SK-N-MC (cell line): ENCODE measurements around the gene NMNAT1.

Source experiments
- DNase-seq: peaks from one replicate; pipeline ENCODE4 v3.0.0-alpha.2; 2011; ENCODE audit warnings: low read depth, low spot score
- H3K27ac ChIP-seq: fragments of 200-600 bp; sonication (generic); 2 replicates; pipeline ENCODE4 v1.5.1; 2016; ENCODE audit warnings: mixed run types
- H3K36me3 ChIP-seq: fragments of 200-600 bp; sonication (generic); 2 replicates; pipeline ENCODE4 v1.6.1; 2017; ENCODE audit warnings: antibody characterized with exemption, low read length, mixed read lengths; ENCODE audit not compliant: insufficient read depth
- H3K4me3 ChIP-seq: fragments of 200-600 bp; sonication (generic); 2 replicates; pipeline ENCODE4 v1.5.1; 2016
- H3K9ac ChIP-seq: fragments of 200-600 bp; sonication (generic); 2 replicates; pipeline ENCODE4 v1.8.0; 2017; ENCODE audit warnings: mixed run types, mixed read lengths; ENCODE audit not compliant: insufficient read length
- H3K9me3 ChIP-seq: fragments of 200-600 bp; sonication (generic); 2 replicates; pipeline ENCODE4 v1.6.1; 2017; ENCODE audit warnings: low read depth, mild to moderate bottlenecking, antibody characterized with exemption, low read length, moderate library complexity, mixed read lengths
- EZH2 ChIP-seq: fragments of 200-600 bp; sonication (generic); IDR thresholded peaks from one replicate; pipeline ENCODE4 v1.6.1; 2017; ENCODE audit warnings: antibody characterized with exemption
- FOXP2 ChIP-seq: optimal IDR thresholded peaks from 2 replicates; pipeline ENCODE3; 2011; ENCODE audit warnings: mild to moderate bottlenecking, moderate library complexity; ENCODE audit not compliant: insufficient read depth; ENCODE audit errors: extremely low read length, control extremely low read depth
- POLR2AphosphoS5 ChIP-seq: IDR thresholded peaks from 2 replicates; pipeline ENCODE4 v1.6.1; 2012; ENCODE audit warnings: mild to moderate bottlenecking, low read depth, low read length, borderline replicate concordance

NMNAT1 gene

GRCh38 chr1:9946315-9946714 lies 3.0 kb downstream of the NMNAT1 start:
- no peak overlapping the region for H3K27ac ChIP-seq
- TF ChIP-seq EZH2, result no peak
- DNase-seq, result no peak
- H3K4me3 ChIP-seq, result no peak overlapping the region
- H3K36me3 ChIP-seq, result no peaks in the 10 kb centered on the region
- no peaks in the 10 kb centered on the region for H3K9me3 ChIP-seq
- H3K9ac ChIP-seq, result no peak overlapping the region

- no peaks in the 10 kb centered on the region for H3K9me3 ChIP-seq
- TF ChIP-seq EZH2 (no peak), POLR2AphosphoS5 (no peak), FOXP2 (no peak)
- no peak overlapping the region for H3K4me3 ChIP-seq
- H3K9ac ChIP-seq, result no peak overlapping the region
- no peaks in the 10 kb centered on the region for H3K36me3 ChIP-seq
- no peak overlapping the region for H3K27ac ChIP-seq
- no peak for DNase-seq
Observed at GRCh38 chr1:9957726-9958125, 14.5 kb downstream of the NMNAT1 start.

GRCh38 chr1:9960011-9960410 lies 16.7 kb downstream of the NMNAT1 start:
- H3K27ac ChIP-seq, result no peak overlapping the region

DNA sequence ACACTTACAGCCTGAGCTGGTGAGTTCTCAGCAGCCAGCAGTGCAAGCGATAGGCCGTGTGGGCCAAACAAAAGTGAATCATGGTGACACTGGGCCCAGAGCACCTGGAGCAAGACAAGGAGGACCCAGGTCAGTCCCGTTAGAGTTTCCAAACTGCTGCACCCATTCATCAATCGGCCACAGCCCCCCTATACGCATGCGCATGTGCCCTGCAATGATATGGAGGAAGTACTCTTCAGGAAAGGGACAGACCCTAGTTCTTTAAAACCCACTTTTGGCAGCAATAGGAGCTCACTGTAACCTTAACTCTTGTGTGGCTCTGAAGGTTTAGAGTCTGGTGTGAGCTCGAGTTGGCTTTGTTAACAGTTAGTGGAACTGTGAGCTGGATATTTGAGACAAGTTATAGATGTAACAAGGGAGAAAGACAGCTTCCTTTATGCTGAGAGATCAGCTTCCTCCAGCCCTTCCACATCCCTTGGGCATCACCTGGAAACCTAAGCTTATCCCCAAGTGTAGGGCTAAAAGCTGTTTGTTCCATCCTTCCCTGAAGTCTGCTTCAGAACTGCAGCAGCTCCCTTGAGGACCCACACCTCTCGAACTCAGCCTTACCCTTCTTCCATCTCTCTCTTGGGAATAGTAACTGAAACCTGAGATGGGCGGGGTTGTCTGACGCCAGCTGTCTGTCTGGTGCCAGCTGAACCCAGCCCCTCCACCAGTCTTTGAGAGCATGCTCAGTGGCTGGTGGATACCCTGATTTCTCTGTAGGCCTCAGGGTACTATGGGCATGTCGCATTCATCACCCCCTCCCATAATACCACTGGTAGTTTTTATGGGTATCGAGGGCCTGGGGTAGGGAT lies 17.7 kb downstream of the NMNAT1 start:
- no peaks in the 10 kb centered on the region for H3K9me3 ChIP-seq
- H3K4me3 ChIP-seq, result no peak overlapping the region
- H3K27ac ChIP-seq, result no peak overlapping the region
- DNase-seq, result no peak
- TF ChIP-seq FOXP2, result no peak
- no peak for TF ChIP-seq POLR2AphosphoS5
- TF ChIP-seq EZH2, result no peak
- H3K36me3 ChIP-seq, result no peaks in the 10 kb centered on the region
- no peak overlapping the region for H3K9ac ChIP-seq

More at GRCh38 chr1:9960011-9960410, 16.7 kb downstream of the NMNAT1 start:
- no peak for DNase-seq
- H3K4me3 ChIP-seq, result no peak overlapping the region
- no peak overlapping the region for H3K9ac ChIP-seq
- H3K9me3 ChIP-seq, result no peaks in the 10 kb centered on the region
- TF ChIP-seq POLR2AphosphoS5 (no peak), FOXP2 (no peak), EZH2 (no peak)
- H3K36me3 ChIP-seq, result no peaks in the 10 kb centered on the region

GRCh38 chr1:9984253-9984652 lies 41.0 kb downstream of the NMNAT1 start:
- no peak for DNase-seq
- H3K36me3 ChIP-seq, result no peaks in the 10 kb centered on the region
- no peak overlapping the region for H3K27ac ChIP-seq
- TF ChIP-seq POLR2AphosphoS5 (no peak), FOXP2 (no peak), EZH2 (no peak)
- H3K9ac ChIP-seq, result no peak overlapping the region
- H3K4me3 ChIP-seq, result no peak overlapping the region
- H3K9me3 ChIP-seq, result no peaks in the 10 kb centered on the region

GRCh38 chr1:9985001-9985400 lies 41.7 kb downstream of the NMNAT1 start:
- Histone ChIP-seq H3K9me3 (no peaks in the 10 kb centered on the region), H3K36me3 (no peaks in the 10 kb centered on the region), H3K27ac (no peak overlapping the region), H3K4me3 (no peak overlapping the region), H3K9ac (no peak overlapping the region)
- TF ChIP-seq FOXP2, result no peak
- no peak for TF ChIP-seq EZH2
- TF ChIP-seq POLR2AphosphoS5, result no peak
- DNase-seq, result no peak

- H3K36me3 ChIP-seq, result no peaks in the 10 kb centered on the region
- H3K9ac ChIP-seq, result no peak overlapping the region
- TF ChIP-seq POLR2AphosphoS5, result no peak
- no peak for TF ChIP-seq FOXP2
- TF ChIP-seq EZH2, result no peak
- no peak overlapping the region for H3K27ac ChIP-seq
- no peak overlapping the region for H3K4me3 ChIP-seq
- no peak for DNase-seq
- no peaks in the 10 kb centered on the region for H3K9me3 ChIP-seq
Observed at GRCh38 chr1:9989773-9990172, 46.5 kb downstream of the NMNAT1 start.

GRCh38 chr1:9990944-9991343 lies 47.7 kb downstream of the NMNAT1 start:
- H3K9me3 ChIP-seq, result no peaks in the 10 kb centered on the region
- H3K36me3 ChIP-seq, result no peaks in the 10 kb centered on the region
- DNase-seq, result no peak
- H3K9ac ChIP-seq, result no peak overlapping the region
- TF ChIP-seq FOXP2 (no peak), EZH2 (no peak), POLR2AphosphoS5 (no peak)
- H3K4me3 ChIP-seq, result no peak overlapping the region
- no peak overlapping the region for H3K27ac ChIP-seq

DNA sequence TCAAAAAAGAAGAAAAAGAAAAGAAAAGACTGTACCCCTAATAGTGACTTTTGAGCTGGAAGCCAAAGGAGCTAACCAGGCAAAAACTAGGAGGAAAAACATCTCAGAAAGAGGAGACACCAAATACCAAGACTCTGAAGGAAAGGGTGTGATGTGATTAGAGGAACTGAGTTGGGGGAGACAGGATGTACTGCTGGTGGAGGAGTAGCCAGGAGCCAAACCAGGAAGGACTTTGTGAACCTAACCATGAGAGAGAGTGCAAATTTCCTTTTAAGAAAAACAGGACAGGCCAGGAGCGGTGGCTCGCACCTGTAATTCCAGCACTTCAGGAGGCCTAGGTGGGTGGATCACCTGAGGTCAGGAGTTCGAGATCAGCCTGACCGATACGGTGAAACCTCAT lies 49.6 kb downstream of the NMNAT1 start:
- TF ChIP-seq FOXP2 (no peak), POLR2AphosphoS5 (no peak), EZH2 (no peak)
- Histone ChIP-seq H3K4me3 (no peak overlapping the region), H3K27ac (no peak overlapping the region), H3K36me3 (no peaks in the 10 kb centered on the region), H3K9ac (no peak overlapping the region), H3K9me3 (no peaks in the 10 kb centered on the region)
- no peak for DNase-seq
